NCI-H82 (cell line): ENCODE measurements around the gene PAAF1.
A peak's percentile ranks its signal among the peaks of the same experiment; 100 is the strongest.
"Not testable (repeated sequence)": the region's sequence is repeated elsewhere in the genome, so short reads cannot be mapped to it uniquely, and the experiment has no call there.

ENCODE experiments used
- DNase-seq: peaks from one replicate; lab custom pipeline; 2025; lab: John Stamatoyannopoulos, UW

PAAF1 gene

DNA sequence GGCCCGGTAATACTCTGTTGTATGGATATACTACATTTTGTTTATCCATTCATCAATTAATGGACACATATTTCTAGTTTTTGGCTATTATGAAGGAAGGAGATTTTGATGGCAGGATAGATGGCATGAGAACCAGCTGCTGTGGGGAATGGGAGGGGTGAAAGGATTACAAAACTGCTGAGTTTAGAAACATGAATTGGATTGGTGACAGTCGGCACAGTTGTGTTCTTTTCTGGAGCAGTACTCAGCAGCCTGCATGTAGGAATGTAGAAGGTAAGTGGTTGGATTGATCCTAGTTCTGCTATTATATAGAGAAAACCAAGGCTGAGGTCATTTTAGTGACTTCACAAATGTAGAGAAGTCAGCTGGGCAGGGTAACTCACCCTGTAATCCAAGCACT lies 7.1 kb downstream of the PAAF1 start:
- no peak for DNase-seq

DNA sequence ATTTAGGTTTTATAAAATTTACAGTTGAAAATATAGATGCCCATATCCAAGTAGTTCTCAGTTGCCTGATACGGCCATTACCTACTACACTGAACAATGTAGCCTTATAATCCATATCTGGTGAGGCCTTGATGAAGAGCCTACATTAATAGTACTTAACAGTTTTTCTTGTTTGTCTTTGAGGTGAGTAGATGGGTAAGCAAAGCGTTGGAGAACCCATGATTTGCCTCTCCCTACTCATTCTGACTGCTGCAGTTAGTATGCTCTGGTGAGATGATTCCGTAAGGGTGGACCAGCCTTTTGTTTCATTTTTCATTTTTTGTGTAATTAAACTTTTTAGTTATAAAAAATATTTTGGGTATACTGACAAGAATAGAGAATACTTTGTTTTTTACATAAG lies 11.4 kb downstream of the PAAF1 start:
- DNase-seq = no peak

DNA sequence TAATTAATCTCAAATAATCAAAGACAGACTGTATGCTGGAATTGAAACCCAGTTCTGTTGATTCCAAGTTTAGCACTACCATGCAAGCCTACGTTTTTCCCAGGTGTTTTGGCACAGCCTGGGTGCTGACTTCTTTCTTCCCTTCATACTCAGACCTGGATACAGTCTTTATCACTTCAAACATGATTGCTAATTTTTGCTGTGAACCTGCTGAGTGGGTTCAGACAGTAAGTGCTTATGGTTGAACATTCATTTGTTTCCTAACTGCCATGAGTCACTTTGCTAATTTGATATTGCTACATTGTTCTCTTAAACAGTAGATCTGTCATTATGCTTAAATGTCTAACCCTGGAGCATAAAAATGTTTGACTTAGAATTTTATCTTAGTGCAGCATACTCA lies 12.2 kb downstream of the PAAF1 start:
- no peak for DNase-seq

DNA sequence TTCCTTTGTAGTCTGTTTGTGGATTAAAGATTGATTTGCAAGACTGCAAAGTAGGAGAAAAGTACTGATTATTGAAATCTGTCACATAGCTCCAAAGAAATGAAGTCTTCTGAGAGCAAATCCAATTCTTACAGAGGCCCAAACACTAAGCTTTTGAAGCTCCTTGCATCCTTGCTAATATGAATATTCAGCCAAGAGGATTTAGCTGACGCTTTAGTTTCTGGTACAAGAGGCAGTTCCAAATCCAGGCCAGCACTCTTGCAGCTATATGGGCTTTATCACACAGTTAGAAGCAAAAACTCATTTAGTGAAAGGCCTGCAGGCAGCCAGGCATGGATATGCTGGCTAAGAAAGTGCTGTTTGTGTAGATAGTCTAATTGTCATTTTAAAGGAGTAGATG lies 12.7 kb downstream of the PAAF1 start:
- DNase-seq = no peak

DNA sequence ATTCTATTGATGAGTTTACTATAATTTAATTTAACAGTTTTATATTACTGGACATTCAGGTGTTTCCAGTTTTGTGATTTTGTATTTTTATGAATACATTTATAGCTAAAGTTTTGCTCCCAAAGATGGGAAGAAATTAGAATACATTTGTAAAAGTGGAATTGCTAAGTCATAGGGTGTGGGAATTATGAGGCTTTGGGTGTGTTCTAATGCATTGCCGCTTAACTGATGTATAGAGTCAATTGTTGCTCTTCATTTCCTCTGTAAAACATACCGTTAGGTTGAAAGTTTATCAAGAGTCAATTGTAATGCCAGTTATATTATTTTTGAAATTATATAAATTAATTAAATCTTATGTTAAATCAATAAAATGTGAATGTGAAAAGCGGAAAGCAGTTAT lies 16.2 kb downstream of the PAAF1 start:
- DNase-seq = no peak

DNA sequence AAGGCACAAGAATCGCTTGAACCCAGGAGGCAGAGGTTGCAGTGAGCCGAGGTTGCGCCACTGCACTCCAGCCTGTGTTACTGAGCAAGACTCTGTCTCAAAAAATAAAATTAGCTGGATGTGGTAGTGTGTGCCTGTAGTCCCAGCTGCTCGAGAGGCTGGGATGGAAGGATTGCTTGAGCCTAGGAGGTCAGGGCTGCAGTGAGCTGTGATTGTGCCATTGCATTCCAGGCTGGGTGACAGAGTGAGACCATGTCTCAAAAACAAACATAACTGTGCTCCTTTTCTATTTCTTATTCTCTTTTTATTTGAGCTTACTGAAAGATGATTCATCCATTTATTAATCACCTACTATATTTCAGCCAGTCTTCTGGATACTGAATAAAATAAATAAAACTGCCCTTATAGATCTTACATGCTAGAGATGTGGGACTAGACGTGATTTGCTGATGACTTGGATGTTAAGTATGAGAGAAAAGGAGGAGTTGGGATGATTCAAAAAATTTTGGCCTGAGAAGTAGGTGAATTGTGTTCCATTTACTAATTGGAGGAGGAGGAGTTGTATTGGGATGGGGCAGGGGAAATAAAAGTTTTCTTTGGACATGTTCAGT lies 18.0 kb downstream of the PAAF1 start:
- DNase-seq = no peak

DNA sequence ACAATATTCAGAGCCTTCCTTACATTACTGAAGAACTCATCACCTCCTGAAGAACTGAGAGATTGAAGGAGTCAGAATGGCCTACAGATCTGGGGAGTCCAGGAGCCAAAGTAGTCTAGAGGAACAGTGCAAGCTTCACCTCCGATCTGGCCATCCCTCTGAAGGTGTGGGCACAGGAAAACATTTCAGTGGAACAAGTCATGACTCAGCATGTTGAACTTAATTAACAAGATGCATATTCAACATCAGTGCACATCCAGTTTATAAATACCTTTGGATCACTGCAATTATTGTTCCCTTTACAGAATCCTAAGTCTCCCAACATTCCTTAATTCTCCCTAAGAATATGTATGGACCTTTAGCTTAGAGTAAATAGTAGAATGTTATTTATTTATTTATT lies 25.5 kb downstream of the PAAF1 start:
- no peak for DNase-seq

DNA sequence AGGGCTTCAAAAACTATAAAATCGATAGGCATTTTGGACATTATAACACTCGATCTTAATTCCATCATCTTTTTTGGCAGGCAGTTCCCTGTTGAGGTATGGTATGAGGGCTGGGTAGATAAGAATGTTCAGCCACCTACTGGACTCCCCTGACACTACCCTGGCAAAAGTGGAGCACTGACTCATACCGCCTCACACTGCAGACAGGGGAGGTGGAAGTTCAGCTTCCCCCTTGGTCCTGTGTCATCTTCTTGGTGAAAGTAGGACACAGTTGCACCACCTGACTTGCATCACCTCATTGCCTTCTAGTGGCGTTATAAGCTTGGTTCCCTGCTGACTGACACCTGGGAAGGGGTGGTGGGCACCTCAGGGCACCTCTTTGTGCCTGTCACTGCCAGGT lies 30.4 kb downstream of the PAAF1 start:
- DNase-seq = no peak

DNA sequence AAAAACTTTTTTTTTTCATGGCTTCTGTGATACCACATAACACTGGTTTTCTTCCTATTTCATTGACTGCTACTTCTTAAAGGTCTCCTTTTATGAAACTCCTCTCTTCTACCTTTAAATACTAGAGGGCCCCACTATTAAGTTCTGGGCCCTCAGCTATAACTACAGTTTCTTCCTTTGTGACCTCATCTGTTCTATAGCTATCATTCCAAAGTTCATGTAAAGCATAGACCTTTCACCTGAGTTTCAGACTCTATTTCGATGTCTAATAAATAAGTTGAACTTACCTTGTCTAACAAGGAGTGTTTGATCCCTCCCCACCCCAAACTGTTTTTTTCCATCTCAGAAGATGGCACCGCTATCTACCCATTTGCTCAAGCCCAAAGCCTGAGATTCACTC lies 35.2 kb downstream of the PAAF1 start:
- no peak for DNase-seq

DNA sequence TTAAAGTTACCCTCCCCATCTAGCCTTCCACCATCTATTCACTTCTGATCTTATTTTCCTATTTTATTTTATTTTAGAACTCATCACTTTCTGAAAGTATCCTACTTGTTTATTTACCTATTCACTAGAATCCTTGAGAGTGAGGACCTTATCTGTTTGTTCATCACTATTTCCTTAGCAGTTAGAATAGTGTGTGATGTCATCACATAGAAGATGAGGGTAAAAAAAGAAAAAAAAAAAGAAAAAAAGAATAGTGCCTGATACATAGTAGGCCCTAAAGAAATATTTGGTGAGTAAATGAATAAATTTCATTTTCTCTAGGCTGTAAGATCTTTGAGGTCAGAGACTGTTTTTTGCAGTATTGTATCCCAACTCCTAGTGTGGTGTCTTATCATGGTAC lies 36.7 kb downstream of the PAAF1 start:
- DNase-seq = no peak

DNA sequence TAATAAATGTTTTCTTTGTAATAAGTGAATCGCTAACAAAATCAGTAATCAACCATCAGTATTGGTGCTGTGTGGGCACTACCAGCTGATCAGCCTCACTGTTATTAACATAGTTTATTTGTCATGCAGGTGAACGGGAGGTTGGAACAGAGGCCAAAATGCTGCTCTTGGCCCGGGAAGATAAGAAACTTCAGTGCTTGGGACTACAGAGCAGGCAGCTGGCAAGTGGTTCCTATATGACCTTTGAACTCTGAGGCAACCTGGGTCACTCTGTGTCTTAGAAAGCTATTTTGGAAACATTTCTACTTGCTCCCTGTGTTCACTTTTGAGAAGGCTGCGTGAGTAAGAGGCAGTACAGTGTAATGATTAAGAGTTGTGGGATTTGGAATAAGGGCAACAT lies 37.5 kb downstream of the PAAF1 start:
- DNase-seq = no peak

DNA sequence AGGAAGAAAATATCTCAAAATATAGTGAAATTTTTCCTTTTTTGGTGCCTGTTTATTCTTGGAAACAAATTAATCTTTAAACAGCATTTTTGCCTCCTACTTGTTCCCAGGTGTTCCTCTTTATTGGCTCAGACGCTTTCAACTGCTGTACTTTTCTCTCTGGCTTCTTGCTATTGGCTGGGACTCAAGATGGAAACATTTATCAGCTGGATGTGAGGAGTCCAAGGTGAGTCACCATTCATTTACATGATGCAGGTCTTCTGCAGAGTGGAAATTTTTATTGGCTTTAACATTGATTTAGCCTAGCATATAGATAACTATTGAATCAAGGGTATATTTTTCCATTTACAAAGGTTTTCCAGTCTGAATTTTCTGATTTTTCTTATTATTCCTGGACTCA lies 39.6 kb downstream of the PAAF1 start:
- no peak for DNase-seq

DNA sequence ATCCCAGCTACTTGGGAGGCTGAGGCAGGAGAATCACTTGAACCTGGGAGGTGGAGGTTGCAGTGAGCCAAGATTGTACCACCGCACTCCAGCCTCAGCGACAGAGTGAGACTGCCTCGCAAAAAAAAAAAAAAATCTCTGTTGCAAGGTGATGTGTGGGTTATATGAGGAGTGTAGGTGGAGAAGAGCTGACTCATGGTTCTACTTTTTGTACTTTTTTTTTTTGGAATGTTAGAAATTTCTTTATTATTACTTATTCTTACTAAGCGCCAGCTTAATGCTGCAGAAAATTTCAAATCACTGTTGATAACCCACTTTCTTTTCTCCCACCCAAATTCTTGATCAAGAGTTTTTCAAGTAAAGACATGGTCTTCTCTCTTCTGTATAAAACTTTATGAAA lies 44.4 kb downstream of the PAAF1 start:
- DNase-seq = no peak

DNA sequence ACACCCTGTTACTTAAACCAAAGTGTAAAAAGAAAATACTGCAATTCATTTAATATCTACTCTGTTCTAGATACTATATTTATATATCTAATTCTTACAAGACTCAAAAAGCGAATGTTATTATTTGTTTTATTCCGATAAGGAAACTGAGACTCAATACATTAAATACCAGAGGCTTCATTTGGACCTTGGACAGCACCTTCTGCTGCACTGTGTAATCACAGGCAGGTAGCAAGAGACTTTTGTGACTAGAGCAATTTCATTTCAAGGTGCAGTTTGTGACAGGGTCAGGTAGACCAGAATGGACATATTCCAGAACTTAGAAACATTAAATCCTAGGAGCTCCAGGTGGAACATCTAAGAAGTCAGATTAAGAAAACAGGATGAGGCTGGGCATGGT lies 52.6 kb downstream of the PAAF1 start:
- no peak for DNase-seq

DNA sequence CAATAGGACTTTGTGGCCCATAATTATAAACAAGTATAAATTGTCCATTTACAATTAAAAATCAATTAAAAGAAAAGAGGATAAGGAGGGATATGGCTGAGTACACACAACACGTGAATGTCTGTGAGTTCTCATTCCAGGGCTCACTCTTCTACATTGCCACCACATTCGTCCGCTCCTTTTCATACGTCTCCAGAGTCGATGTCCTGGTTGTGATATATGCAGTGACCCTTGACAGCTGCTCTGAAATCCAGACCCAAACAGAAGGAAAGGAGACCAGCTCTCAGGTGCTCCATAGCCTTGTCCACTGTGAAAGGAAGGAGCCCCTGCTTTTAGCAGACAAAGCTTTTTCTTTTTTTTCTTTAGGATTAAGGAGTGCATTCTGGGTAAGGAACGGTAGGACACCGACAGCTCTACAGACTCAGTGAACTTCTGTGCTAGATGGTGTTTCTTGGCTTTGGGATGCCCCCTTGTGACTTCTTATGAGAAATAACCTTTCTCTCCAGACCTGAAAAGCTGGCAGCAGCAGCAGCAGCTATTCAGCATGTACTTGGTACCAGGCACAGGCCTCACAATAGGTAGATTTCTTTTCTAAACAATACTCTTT lies 54.3 kb downstream of the PAAF1 start:
- peak; percentile 90 for DNase-seq

DNA sequence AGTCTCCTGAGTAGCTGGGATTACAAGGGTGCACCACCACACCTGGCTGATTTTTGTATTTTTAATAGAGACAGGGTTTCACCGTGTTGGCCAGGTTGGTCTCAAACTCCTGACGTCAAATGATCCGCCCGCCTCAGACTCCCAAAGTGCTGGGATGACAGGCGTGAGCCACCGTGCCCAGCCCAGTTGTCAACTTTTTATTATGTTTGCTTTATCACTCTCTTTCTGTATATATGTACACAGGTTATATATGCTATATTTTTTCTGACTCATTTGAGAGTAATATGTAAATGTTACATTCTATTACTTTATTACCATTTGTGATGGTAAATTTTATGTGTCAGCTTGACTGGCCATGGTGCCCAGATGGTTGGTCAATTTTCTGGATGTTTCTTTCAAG lies 55.2 kb downstream of the PAAF1 start:
- no peak for DNase-seq

DNA sequence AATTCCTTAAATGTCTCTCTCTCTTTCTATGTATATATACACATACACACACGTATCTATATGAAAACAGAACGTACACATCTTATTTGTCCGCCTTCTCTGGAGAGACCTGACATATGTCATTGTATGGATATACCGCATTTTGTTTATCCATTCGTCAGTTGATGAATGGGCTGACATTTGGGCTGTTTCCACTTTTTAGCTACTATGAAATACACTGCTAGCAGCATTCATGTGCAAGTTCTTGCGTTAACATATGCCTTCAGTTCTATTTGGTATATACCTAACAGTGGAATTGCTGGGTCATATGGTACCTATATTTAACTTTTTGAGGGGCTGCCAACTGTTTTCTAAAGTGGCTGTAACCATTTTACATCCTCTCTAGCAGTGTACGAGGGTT lies 56.0 kb downstream of the PAAF1 start:
- no peak for DNase-seq

DNA sequence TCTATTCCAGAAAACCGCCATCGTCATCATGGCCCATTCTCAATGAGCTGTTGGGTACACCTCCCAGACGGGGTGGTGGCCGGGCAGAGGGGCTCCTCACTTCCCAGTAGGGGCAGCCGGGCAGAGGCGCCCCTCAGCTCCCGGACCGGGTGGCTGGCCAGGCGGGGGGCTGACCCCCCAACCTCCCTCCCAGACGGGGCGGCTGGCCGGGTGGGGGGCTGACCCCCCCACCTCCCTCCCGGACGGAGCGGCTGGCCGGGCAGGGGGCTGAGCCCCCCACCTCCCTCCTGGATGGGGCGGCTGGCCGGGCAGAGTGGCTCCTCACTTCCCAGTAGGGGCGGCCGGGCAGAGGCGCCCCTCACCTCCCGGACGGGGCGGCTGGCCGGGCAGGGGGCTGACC lies 59.2 kb downstream of the PAAF1 start:
- not testable (repeated sequence) for DNase-seq

DNA sequence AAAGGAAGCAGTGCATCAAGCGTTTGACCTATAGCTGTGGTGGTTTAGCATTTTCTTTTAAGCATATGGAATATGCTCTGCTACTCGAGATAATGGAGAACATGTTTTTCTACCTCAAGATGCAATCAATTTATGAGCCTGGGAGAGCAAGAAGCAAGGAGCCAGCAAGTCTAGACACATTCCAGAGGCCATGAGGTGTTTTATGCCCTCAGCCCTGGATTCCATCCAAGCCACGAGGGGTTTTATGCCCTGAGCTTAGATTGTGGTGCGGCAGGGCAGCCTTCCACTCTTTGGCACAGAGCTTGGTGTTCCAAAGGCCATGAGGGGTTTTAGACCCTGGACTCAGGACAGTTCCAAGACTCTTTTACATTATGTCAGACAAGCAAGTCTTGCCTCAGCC lies 62.3 kb downstream of the PAAF1 start:
- no peak for DNase-seq

DNA sequence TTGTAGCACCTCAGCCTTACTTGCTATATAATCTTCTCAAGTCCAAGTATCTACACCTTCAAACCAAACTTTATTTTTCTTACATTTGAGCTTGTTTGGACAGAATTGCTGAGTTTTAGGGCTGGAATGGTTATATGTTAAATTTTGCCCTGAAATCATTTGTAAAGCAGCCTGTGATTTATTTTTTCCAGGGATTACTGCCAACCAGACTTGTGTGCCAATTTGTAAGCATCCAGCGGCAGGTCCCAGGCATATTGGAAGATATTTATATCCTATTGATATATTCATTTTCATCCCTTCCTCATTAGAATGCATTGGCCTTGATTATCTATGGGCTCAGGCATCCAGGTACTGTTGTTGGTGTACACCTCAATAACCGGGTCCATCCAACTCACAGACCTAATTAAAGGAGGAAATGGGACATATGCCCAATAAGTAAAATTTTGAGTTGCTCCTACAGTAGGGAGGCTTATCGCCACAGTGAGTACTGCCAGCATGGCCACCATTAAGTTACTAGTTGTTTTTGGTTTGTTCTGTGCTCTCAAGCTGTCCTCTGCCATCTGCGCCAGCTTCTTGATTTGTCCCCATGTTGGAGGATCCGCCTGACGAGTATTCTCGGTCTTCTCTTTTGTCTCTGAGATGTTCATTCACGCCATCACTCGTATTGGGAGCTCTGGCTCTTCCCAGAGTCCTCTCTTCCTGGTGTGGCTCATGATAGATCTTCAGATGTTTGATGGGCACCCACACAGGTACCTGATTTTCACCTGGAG lies 64.2 kb downstream of the PAAF1 start:
- DNase-seq = no peak

DNA sequence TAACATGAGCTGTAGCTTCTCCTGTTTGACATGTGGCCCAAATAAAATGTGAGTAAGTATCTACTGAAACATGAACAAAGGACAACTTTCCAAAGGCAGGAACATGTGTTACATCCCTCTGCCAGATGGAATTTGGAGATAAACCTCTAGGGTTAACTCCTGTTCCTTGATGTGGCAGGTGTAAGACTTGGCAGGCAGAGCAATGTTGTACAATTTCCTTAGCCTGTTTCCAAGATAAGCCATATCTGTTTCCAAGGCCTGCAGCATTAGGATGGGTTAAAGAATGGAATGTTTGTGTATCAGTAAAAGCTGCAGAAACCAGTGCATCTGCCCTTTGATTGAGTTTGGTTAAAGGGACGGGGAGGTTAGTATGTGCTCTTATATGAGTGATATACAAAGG lies 65.2 kb downstream of the PAAF1 start:
- peak; percentile 34 for DNase-seq

DNA sequence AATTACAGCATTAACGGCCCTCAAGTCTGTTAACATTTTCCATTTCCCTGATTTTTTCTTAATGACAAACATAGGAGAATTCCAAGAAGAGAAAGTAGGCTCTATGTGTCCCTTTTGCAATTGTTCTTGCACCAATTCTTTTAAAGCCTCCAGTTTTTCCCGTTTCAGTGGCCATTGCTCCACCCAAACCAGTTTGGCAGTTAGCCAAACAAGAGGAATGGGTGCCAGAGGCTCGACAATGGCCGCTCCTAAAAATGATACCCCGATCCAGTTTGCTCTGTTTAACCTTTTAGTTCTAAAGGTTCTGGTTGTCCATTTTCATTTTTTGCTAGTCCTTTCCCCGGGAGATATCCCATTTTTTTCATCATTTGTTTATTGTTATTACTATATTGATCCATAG lies 67.3 kb downstream of the PAAF1 start:
- DNase-seq = no peak

DNA sequence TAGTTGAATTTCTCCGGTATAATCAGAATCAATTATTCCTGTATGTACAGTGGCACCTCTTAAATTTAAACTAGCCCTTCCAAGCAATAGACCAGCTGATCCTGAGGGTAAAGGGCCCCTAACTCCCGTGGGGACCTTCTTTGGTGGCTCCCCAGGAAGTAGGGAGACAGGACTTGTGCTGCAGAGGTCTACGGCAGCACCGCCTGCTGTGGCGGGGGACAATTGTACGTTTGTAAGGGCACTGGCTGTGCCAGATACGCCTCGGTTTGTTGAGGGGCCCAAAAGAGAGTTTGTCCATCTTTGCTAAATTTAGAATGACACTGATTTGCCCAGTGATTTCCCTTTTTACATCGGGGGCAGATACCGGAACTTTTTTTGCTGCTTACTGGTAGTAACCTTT lies 68.1 kb downstream of the PAAF1 start:
- DNase-seq = no peak

DNA sequence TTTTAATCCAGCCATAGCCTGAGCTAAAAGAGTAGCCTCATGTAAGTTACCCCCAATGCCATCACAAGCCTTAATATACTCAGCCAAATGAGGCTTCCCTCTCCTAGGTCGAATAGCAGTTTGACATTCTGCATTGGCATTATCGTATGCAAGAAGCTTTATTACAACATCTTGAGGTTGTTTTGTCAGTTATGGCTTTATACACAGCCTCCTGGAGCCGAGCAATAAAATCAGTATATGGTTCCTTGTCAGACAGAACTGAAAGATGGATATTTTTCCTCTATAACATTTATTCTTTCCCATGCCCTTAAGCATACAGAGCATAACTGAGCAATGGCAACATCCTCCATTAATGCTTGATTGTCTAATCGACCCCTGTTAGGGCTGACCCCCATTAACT lies 68.6 kb downstream of the PAAF1 start:
- DNase-seq = no peak
